LNCaP clone FGC (cell line): Measurements from ENCODE around the gene CREG1.

Source experiments
- DNase-seq: peaks from one replicate; pipeline ENCODE4 v3.0.0-alpha.2; 2011; ENCODE audit warnings: low read depth
- H3K4me3 ChIP-seq: 2 replicates; pipeline ENCODE4 v1.5.1; 2011; ENCODE audit warnings: mild to moderate bottlenecking, low read depth, low read length, control low read depth
- CTCF ChIP-seq: IDR thresholded peaks from 2 replicates; pipeline ENCODE4 v1.5.1; 2012; ENCODE audit warnings: mild to moderate bottlenecking; ENCODE audit not compliant: control insufficient read depth, insufficient read depth; ENCODE audit errors: extremely low read depth

CREG1 gene

GRCh38 chr1:167554028-167554779 is 642 bp upstream of the CREG1 start:
- peak overlapping the region; percentile 70 for H3K4me3 ChIP-seq
- no peak for TF ChIP-seq CTCF
- DNase-seq = no peak

GRCh38 chr1:167551362-167551761 is 2.2 kb downstream of the CREG1 start:
- no peak for DNase-seq
- no peak overlapping the region for H3K4me3 ChIP-seq
- TF ChIP-seq CTCF = no peak

GRCh38 chr1:167548059-167548932 is 5.3 kb downstream of the CREG1 start:
- H3K4me3 ChIP-seq = no peak overlapping the region
- TF ChIP-seq CTCF = no peak
- no peak for DNase-seq

- TF ChIP-seq CTCF = no peak
- no peak overlapping the region for H3K4me3 ChIP-seq
- DNase-seq = no peak
Observed at GRCh38 chr1:167546935-167547334, 6.6 kb downstream of the CREG1 start.

GRCh38 chr1:167545349-167545748 is 8.2 kb downstream of the CREG1 start:
- no peak for TF ChIP-seq CTCF
- no peak for DNase-seq

GRCh38 chr1:167544447-167545093 is 9.0 kb downstream of the CREG1 start:
- TF ChIP-seq CTCF = no peak
- peak; percentile 98 for DNase-seq
- H3K4me3 ChIP-seq = no peak overlapping the region

More at GRCh38 chr1:167545349-167545748, 8.2 kb downstream of the CREG1 start:
- H3K4me3 ChIP-seq = no peak overlapping the region
